Keratinocyte (primary cell): ENCODE data around the gene SPATS2L. TPM values are rescaled to one million over a fixed set of nuclear protein-coding genes. Genes with fewer than 3 reads are reported as not detected.

Experiments used
- DNase-seq: peaks from one replicate; pipeline ENCODE4 v3.0.0-alpha.2; 2011; ENCODE audit warnings: low read depth, missing footprints, low spot score
- FAIRE-seq: peaks from 2 replicates; lab custom pipeline; 2011; peaks lifted over from hg19 to GRCh38; lab: Jason Lieb, UNC
- H2AFZ ChIP-seq: 2 replicates; pipeline ENCODE4 v1.6.0; 2012; ENCODE audit warnings: low read length, control low read depth, inconsistent platforms; ENCODE audit not compliant: control insufficient read depth
- H3K27ac ChIP-seq: 2 replicates; pipeline ENCODE4 v1.5.1; 2011; ENCODE audit warnings: low read length; ENCODE audit not compliant: control insufficient read depth, insufficient read depth
- H3K27me3 ChIP-seq: 3 replicates; pipeline ENCODE4 v1.6.0; 2011; ENCODE audit warnings: low read length; ENCODE audit not compliant: control insufficient read depth, insufficient read depth; ENCODE audit errors: extremely low read depth
- H3K36me3 ChIP-seq, 2 experiments: 2 replicates in 1 of 2; 3 replicates in 1 of 2; pipeline ENCODE4 v1.5.1; 2011; ENCODE audit warnings: low read length in 2 of 2, mild to moderate bottlenecking in 1 of 2; ENCODE audit not compliant: control insufficient read depth in 2 of 2, insufficient read depth in 2 of 2; ENCODE audit errors: extremely low read depth in 1 of 2
- H3K4me1 ChIP-seq: 3 replicates; pipeline ENCODE4 v1.5.1; 2011; ENCODE audit warnings: low read length; ENCODE audit not compliant: control insufficient read depth, insufficient read depth; ENCODE audit errors: extremely low read depth
- H3K4me2 ChIP-seq: 3 replicates; pipeline ENCODE4 v1.6.0; 2011; ENCODE audit warnings: low read depth, low read length; ENCODE audit not compliant: control insufficient read depth, insufficient read depth; ENCODE audit errors: extremely low read depth
- H3K4me3 ChIP-seq, 3 experiments: fragments of 200-600 bp in 1 of 3; sonication (generic) in 1 of 3; 2 replicates in 2 of 3; 3 replicates in 1 of 3; pipeline ENCODE4 v1.5.1; 2011 to 2016; ENCODE audit warnings: low read length in 3 of 3, mild to moderate bottlenecking in 3 of 3, control low read depth in 2 of 3, inconsistent platforms in 1 of 3, low read depth in 1 of 3, mixed read lengths in 1 of 3, mixed run types in 1 of 3, moderate library complexity in 1 of 3; ENCODE audit not compliant: control insufficient read depth in 2 of 3, insufficient read depth in 2 of 3; ENCODE audit errors: extremely low read depth in 1 of 3
- H3K79me2 ChIP-seq: 2 replicates; pipeline ENCODE4 v1.6.0; 2012; ENCODE audit warnings: low read length; ENCODE audit not compliant: control insufficient read depth, insufficient read depth
- H3K9ac ChIP-seq: 3 replicates; pipeline ENCODE4 v1.6.0; 2011; ENCODE audit warnings: low read length; ENCODE audit not compliant: control insufficient read depth, insufficient read depth; ENCODE audit errors: extremely low read depth
- H3K9me1 ChIP-seq: 3 replicates; pipeline ENCODE4 v1.6.0; 2011; ENCODE audit warnings: low read length; ENCODE audit not compliant: control insufficient read depth, insufficient read depth; ENCODE audit errors: extremely low read depth
- H3K9me3 ChIP-seq: 2 replicates; pipeline ENCODE4 v1.5.1; 2012; ENCODE audit warnings: low read depth, low read length; ENCODE audit not compliant: control insufficient read depth
- H4K20me1 ChIP-seq: 3 replicates; pipeline ENCODE4 v1.6.0; 2011; ENCODE audit warnings: low read length; ENCODE audit not compliant: control insufficient read depth, insufficient read depth; ENCODE audit errors: extremely low read depth
- CTCF ChIP-seq, 3 experiments: IDR thresholded peaks in 1 of 3; conservative IDR thresholded peaks in 1 of 3; optimal IDR thresholded peaks in 1 of 3; 2 replicates in 2 of 3; 3 replicates in 1 of 3; pipeline versions ENCODE3 to v1.5.1; 2011; ENCODE audit warnings: low read length in 3 of 3, mild to moderate bottlenecking in 3 of 3, moderate library complexity in 2 of 3, control low read depth in 1 of 3, inconsistent platforms in 1 of 3; ENCODE audit not compliant: insufficient read depth in 2 of 3; ENCODE audit errors: extremely low read depth in 1 of 3
- EZH2 ChIP-seq: IDR thresholded peaks from one replicate; pipeline ENCODE4 v1.6.1; 2012; ENCODE audit warnings: inconsistent platforms, mild to moderate bottlenecking, low read length, moderate library complexity
- dilution Hi-C: fragments of 300-500 bp; cut with MboI; formaldehyde crosslinking; loops from one replicate; pipeline ENCODE4 v1.7.0; 2020; ENCODE audit warnings: low sequenced_read_pairs; ENCODE audit not compliant: extremely low pct_ligation_motif_present
- polyA plus RNA-seq, 5 experiments: library from polyadenylated mRNA; depleted of rRNA in 3 of 5; stranded (reverse) in 3 of 5; stranded (forward) in 1 of 5; unstranded in 1 of 5; fragments of >200 nt; gene quantifications; 1 replicate in 1 of 5; 2 replicates in 3 of 5; 3 replicates in 1 of 5; pipeline versions ENCODE4 v1.2.1 to v1.2.3, GENCODE V29; 2011 to 2012; ENCODE audit warnings: missing spikeins in 2 of 5, low read depth in 1 of 5, low replicate concordance in 1 of 5

Gene SPATS2L
- polyA plus RNA-seq, 1 donor (not counting 4 experiments of a cell fraction or from before 2014, with no cell fraction given) = 95.3 TPM

- dilution Hi-C loops = no loop called here
- peaks cover 0 to 3% of the 10 kb centered on the region in 2 experiments for H3K36me3 ChIP-seq
- FAIRE-seq = no peak
Measured at GRCh38 chr2:200430017-200430416, 123.5 kb downstream of the SPATS2L start.

GRCh38 chr2:200431996-200432705 is 125.7 kb downstream of the SPATS2L start:
- Histone ChIP-seq H3K79me2 (no peaks in the 10 kb centered on the region), H3K4me1 (no peaks in the 10 kb centered on the region), H4K20me1 (no peaks in the 10 kb centered on the region), H3K36me3 (peaks cover 0 to 3% of the 10 kb centered on the region in 2 experiments), H3K4me3 (no peak overlapping the region), H3K9me3 (no peaks in the 10 kb centered on the region), H3K27ac (no peak overlapping the region), H3K9me1 (no peaks in the 10 kb centered on the region), H3K27me3 (no peaks in the 10 kb centered on the region), H2AFZ (no peak overlapping the region), H3K9ac (no peak overlapping the region), H3K4me2 (no peak overlapping the region)
- dilution Hi-C loops = no loop called here
- TF ChIP-seq CTCF (optimal IDR thresholded peaks at IDR 0.05 in 1 of 3, IDR thresholded peaks at IDR 0.05 in 1 of 3, conservative IDR thresholded peaks at IDR 0.05 in 1 of 3; ENCODE audit: extremely low read depth in 1 of 3, insufficient read depth in 2 of 3, low read length in 3 of 3) (no peak), EZH2 (no peak)
- DNase-seq (no peak), FAIRE-seq (no peak)

More at GRCh38 chr2:200430017-200430416, 123.5 kb downstream of the SPATS2L start:
- H3K4me1 ChIP-seq = no peaks in the 10 kb centered on the region
- no peaks in the 10 kb centered on the region for H4K20me1 ChIP-seq
- no peaks in the 10 kb centered on the region for H3K79me2 ChIP-seq
- no peaks in the 10 kb centered on the region for H3K9me3 ChIP-seq
- DNase-seq = no peak
- H3K27ac ChIP-seq = no peak overlapping the region
- H3K4me2 ChIP-seq = no peak overlapping the region
- no peak overlapping the region for H3K9ac ChIP-seq
- TF ChIP-seq CTCF (optimal IDR thresholded peaks at IDR 0.05 in 1 of 3, IDR thresholded peaks at IDR 0.05 in 1 of 3, conservative IDR thresholded peaks at IDR 0.05 in 1 of 3; ENCODE audit: extremely low read depth in 1 of 3, insufficient read depth in 2 of 3, low read length in 3 of 3) (no peak), EZH2 (no peak)
- H2AFZ ChIP-seq = no peak overlapping the region
- H3K27me3 ChIP-seq = no peaks in the 10 kb centered on the region
- no peak overlapping the region for H3K4me3 ChIP-seq
- H3K9me1 ChIP-seq = no peaks in the 10 kb centered on the region
